ENCODE data around the gene PPM1F.
A peak's percentile ranks its signal among the peaks of the same experiment; 100 is the strongest.

The PPM1F gene

DNA sequence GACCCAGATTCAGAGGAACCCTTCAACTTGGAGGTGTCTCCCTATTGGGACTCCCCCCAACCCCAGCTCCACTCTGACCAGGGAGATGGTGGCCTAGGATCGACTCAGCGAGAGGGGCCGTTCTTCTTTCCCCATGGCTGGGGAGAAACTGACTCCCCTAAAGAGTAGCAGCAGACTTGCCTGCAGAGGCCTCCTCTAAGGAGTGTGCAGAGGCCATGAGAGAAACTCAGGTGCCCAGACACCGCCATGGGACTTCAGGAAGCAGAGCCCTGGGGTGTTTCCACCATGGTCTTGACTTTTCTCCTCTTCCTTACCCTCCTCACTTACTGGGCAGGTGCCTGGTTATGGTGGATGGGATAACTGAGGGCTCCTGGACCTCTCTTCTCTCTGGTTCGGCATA is 32.6 kb upstream of the PPM1F start:
- in situ Hi-C loops (cut with HindIII; ENCODE audit: low sequenced_read_pairs): no loop called here
- H3K4me3 ChIP-seq (ENCODE audit: low read depth, low read length): no peak overlapping the region
- TF ChIP-seq, protein P1, sequence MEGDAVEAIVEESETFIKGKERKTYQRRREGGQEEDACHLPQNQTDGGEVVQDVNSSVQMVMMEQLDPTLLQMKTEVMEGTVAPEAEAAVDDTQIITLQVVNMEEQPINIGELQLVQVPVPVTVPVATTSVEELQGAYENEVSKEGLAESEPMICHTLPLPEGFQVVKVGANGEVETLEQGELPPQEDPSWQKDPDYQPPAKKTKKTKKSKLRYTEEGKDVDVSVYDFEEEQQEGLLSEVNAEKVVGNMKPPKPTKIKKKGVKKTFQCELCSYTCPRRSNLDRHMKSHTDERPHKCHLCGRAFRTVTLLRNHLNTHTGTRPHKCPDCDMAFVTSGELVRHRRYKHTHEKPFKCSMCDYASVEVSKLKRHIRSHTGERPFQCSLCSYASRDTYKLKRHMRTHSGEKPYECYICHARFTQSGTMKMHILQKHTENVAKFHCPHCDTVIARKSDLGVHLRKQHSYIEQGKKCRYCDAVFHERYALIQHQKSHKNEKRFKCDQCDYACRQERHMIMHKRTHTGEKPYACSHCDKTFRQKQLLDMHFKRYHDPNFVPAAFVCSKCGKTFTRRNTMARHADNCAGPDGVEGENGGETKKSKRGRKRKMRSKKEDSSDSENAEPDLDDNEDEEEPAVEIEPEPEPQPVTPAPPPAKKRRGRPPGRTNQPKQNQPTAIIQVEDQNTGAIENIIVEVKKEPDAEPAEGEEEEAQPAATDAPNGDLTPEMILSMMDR (IDR thresholded peaks at IDR 0.05; ENCODE audit: low read depth, low read length): no peak
- DNase-seq (ENCODE audit: low read depth, low spot score): no peak

DNA sequence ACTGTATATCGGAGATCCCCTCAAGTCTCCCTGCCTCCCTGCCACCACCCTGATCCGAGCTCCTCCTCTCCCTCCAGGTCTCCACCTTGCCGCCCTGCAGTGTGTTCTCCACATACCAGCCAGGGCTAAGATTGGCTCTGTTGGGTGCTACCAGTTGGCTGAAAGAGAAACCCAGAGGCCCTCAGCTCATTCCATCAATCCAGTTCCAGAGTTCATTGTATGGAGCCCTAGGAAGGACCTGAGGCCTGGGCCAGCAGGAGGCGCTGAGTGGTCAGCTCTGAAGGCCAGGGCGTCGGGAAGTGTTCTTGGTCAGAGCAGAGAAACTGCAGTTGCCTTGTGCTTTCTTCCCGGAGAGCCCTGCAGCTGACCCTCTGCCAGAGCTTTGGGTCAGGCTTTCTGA is 32.1 kb upstream of the PPM1F start:
- DNase-seq (ENCODE audit: low read depth, low spot score): no peak
- H3K4me3 ChIP-seq (ENCODE audit: low read depth, low read length): no peak overlapping the region
- in situ Hi-C loops (cut with HindIII; ENCODE audit: low sequenced_read_pairs): no loop called here
- TF ChIP-seq, protein P1 (IDR thresholded peaks at IDR 0.05; ENCODE audit: low read depth, low read length): peak; percentile 44

DNA sequence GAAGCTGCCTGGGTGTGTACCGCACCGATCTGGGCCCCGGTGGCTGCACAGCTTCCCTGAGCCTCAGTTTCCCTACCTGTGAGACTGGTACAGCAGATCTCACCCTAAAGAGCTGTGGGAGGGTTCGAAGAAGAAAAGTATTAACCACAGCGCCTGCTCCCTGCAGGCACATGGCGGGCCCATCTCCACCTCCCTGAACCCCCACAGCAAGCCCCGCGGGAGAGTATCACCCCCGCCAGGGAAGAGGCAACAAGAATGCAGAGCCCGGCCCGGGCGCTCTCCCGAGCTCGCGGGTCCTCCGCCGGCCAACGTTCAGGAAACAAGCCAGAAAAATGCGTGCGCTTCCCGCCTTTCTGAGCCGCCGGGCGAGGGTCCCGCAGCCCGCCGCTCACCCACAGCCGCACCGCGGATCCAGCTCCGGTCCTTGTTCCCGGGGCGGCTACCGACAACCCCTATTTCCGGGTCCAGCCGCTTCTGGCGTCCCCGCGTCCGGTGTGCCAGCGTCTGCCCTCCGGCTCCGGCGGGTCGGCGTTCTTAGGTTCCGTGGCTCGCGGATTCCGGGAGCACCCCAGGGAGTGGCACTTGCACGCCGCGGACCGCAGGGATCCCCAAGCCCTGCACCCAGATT is 29.8 kb upstream of the PPM1F start, which contains the start of gene TOP3B:
TOP3B (minus strand) TSS at position 450 of the 628 bp plus-strand sequence. CDS start 7,078 bp downstream, outside the sequence.
- DNase-seq (ENCODE audit: low read depth, low spot score): peak; percentile 74
- in situ Hi-C loops (cut with HindIII; ENCODE audit: low sequenced_read_pairs): no loop called here
- TF ChIP-seq, protein P1 (IDR thresholded peaks at IDR 0.05; ENCODE audit: low read depth, low read length): no peak

DNA sequence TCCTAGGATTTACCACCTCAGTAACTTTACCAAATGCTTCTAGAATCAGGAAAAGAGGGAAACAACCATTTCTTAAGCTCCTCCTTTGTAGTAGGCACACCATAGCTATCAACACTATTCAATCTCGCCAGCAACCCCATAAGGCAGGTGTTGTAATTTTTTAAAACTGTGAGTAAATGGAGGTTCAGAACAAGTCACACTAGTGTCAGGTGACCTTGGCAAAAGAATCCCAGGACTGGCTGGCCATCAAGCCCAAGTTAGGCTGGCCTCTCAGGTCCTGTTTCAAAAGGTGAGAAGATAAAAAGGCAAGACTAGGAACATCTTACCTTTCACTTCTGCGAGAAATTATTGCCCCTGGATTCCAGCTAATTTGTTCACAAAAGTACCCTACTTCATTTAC is 29.2 kb upstream of the PPM1F start:
- TF ChIP-seq, protein P1 (IDR thresholded peaks at IDR 0.05; ENCODE audit: low read depth, low read length): no peak
- peak overlapping the region; percentile 97 for H3K4me3 ChIP-seq (ENCODE audit: low read depth, low read length)
- in situ Hi-C loops (cut with HindIII; ENCODE audit: low sequenced_read_pairs): no loop called here
- DNase-seq (ENCODE audit: low read depth, low spot score): no peak

More for the DNA sequence above, 29.8 kb upstream of the PPM1F start, which contains the start of gene TOP3B:
- H3K4me3 ChIP-seq (ENCODE audit: low read depth, low read length): peak within 1 kb of the TSS; percentile 97

DNA sequence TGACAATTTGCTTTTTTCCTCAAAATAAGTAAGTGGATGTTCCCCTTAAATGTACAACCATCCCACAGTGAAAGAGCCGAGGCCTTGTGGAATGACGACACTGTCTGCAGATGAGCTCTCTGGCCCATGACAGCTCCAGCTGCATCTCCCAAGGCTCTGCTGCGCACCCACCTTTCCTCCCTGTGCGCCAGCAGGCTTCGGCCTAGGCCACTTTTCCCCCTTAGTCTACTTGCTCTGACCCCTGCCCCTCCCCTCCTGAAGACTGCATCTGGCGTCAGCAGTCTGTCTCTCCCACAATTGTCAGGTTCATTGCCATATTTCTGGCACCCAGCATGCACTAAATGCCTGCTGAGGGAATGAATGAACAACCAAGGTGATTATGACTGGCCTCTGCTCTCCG is 27.9 kb upstream of the PPM1F start:
- no peak overlapping the region for H3K4me3 ChIP-seq (ENCODE audit: low read depth, low read length)
- in situ Hi-C loops (cut with HindIII; ENCODE audit: low sequenced_read_pairs): no loop called here
- no peak for DNase-seq (ENCODE audit: low read depth, low spot score)
- TF ChIP-seq, protein P1 (IDR thresholded peaks at IDR 0.05; ENCODE audit: low read depth, low read length): no peak

DNA sequence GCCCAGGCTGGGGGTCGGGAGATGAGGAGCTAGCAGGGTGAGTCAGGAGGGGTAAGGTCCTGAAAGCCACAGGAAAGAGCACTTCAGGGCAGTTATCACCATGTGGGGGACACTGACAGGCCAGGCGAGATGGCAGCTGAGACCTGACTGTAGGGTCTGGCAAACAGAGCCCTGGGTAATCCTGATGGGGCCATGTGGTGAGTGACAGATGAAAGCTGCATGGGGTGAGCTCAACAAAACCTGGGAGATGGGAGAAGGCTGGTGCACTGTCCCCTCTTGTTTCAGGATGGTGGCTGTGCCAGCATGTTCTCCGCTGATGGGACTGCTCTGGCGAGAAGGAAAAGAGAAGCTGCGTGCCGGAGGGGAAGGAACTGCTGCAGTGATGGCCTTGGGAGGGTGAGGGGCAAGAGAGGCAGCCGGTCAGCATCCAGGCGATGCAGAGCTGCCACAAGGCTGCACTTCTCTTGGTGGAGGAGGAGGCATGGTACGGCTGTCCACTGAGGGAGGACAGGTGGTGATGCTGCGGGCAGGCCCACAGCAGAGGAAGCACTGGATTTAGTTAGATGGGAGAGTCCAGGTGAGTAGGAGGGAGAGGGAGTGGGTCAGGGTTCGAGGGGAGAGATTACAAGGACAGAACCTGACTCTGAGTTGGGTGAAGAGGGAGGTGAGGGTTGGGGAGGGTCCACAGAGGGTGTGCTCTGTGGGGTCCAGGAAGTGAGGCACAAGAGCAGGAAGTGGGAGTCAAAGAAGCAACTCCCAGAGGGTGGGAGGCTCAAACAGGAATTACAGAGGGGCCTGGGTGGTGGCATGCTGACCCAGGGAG is 26.1 kb upstream of the PPM1F start:
- H3K4me3 ChIP-seq (ENCODE audit: low read depth, low read length): no peak overlapping the region
- DNase-seq (ENCODE audit: low read depth, low spot score): no peak
- in situ Hi-C loops (cut with HindIII; ENCODE audit: low sequenced_read_pairs): no loop called here
- TF ChIP-seq, protein P1 (IDR thresholded peaks at IDR 0.05; ENCODE audit: low read depth, low read length): no peak
